Measurements from ENCODE around the gene TEPSIN.

TEPSIN gene

DNA sequence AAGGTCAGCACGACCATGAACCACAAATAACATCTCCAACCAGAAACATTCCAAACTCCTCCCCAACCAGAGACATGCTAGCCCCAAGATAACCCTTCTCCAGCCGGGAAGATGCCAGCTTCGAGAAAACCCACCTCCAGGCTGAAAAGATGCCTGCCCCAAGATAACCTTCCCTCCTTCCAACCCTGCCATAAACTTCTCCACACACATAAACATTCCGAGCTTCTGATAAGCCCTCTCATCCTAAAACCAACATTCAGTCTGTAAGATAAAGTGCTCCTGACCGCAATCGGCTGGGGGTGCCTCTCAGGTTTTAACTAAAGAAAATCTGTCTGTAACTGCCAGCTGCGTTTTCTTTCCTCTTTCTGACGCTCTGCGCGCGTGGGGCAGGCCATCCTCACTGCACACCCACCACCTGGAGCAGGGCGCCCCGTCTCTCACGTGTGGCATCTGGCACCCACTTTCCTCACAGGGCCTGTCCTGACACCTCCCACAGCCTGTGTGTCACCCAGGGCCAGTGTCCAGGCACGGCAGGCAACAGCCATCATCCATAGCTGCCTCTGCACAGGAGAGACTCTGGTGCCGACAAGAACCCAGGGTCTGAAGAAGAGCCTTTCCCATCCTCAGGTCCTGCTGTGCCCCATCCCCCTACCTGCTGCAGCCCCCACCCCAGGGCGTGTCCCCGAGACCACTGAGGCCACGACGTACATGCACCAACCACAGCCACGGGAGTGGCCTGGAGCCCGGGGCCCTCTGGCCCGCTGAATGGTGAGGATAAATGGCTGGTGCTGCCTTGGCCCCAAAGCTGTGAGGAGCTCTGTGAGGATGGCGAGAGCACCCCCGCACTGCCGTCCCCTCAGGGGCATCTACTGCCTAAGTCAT is 3.7 kb downstream of the TEPSIN start:
- TF ChIP-seq, protein P1, sequence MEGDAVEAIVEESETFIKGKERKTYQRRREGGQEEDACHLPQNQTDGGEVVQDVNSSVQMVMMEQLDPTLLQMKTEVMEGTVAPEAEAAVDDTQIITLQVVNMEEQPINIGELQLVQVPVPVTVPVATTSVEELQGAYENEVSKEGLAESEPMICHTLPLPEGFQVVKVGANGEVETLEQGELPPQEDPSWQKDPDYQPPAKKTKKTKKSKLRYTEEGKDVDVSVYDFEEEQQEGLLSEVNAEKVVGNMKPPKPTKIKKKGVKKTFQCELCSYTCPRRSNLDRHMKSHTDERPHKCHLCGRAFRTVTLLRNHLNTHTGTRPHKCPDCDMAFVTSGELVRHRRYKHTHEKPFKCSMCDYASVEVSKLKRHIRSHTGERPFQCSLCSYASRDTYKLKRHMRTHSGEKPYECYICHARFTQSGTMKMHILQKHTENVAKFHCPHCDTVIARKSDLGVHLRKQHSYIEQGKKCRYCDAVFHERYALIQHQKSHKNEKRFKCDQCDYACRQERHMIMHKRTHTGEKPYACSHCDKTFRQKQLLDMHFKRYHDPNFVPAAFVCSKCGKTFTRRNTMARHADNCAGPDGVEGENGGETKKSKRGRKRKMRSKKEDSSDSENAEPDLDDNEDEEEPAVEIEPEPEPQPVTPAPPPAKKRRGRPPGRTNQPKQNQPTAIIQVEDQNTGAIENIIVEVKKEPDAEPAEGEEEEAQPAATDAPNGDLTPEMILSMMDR (IDR thresholded peaks at IDR 0.05; ENCODE audit: insufficient read depth, low read length, poor library complexity, severe bottlenecking): no peak
- Histone ChIP-seq H3K36me3 (ENCODE audit: control insufficient read depth, insufficient read depth, low read length) (peaks cover 16% of the 10 kb centered on the region), H3K4me3 (replicated peaks; ENCODE audit: low read depth, low read length) (no peak overlapping the region), H3K27me3 (replicated peaks; ENCODE audit: control insufficient read depth, insufficient read depth, low read length) (no peaks in the 10 kb centered on the region)
- peak; percentile 3 for DNase-seq (ENCODE audit: extremely low read depth, insufficient read length)

DNA sequence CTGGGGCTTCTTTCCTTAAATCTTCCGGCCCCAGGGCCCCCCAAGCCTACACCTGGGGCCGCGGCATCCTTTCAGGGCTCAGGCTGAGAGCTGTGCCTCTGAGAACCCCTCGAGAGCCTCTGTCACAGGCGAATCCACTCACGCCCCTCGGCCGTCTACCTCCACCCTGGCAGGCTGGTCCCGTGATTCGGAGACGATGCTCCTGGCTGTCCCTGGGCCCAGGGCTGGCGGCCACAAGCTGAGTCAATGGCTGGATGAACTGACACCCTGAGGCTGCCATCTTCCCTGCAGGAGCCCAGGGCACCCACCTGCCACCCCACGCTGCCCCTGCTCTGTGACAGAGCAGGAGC is 4.4 kb downstream of the TEPSIN start:
- DNase-seq (ENCODE audit: extremely low read depth, insufficient read length): no peak
- H3K36me3 ChIP-seq (ENCODE audit: control insufficient read depth, insufficient read depth, low read length): peaks cover 21% of the 10 kb centered on the region
- no peak overlapping the region for H3K4me3 ChIP-seq (replicated peaks; ENCODE audit: low read depth, low read length)
- H3K27me3 ChIP-seq (replicated peaks; ENCODE audit: control insufficient read depth, insufficient read depth, low read length): no peaks in the 10 kb centered on the region
- TF ChIP-seq, protein P1 (IDR thresholded peaks at IDR 0.05; ENCODE audit: insufficient read depth, low read length, poor library complexity, severe bottlenecking): no peak

DNA sequence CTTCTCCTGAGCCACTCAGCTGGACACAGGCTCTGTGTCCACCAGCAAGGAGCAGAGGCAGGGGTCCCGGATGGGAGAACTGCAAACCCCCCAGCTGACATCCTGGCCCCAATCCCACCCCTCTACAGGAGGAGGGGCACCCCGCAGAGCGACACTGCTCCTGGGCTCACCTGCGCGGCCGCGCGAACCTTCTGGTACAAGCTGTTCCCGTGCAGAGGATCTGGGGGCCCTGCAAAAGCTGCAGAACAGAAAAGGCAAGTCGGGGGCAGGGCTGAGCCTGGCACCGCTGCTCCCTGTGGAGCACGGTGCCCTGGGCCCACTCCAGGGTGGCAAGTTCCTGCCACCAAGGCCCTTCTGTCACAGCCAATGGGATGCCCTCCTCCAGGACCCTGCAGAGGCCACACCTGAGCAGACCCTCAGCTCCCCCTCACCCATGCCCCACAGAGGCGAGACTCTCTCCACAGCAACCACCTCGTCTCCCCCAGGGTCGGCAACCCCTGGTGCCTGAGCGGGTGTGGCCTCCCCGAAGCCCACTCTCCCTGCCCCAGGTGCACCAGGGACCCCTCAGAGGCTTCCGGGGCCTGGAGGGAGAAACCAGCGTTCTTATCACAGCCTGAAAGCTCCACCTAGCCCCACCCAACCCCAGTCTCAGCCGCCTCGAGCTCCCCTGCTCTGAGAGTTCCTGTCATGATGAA is 4.9 kb downstream of the TEPSIN start:
- no peak for DNase-seq (ENCODE audit: extremely low read depth, insufficient read length)
- TF ChIP-seq, protein P1 (IDR thresholded peaks at IDR 0.05; ENCODE audit: insufficient read depth, low read length, poor library complexity, severe bottlenecking): no peak
- Histone ChIP-seq H3K27me3 (replicated peaks; ENCODE audit: control insufficient read depth, insufficient read depth, low read length) (no peaks in the 10 kb centered on the region), H3K36me3 (ENCODE audit: control insufficient read depth, insufficient read depth, low read length) (peaks cover 21% of the 10 kb centered on the region), H3K4me3 (replicated peaks; ENCODE audit: low read depth, low read length) (no peak overlapping the region)

DNA sequence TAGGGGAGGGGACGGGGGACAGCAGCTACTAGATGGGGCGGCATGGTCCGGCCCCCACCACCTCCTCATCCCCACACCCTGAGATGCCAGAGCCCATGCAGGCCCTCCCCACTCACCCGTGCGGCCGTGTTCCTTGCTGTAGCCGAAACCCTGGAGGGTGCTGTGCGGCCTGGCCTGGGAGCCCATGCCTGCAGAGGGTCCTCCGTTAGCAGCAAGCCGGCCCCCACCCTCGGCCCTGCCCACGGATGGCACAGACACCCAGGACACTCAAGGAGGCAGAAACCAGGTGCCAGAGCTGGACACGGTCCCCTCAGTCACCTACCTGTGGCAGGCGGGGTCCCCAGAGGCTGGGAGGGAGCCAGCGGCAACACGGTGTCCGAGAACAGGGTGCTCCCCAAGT is 5.5 kb downstream of the TEPSIN start:
- TF ChIP-seq, protein P1 (IDR thresholded peaks at IDR 0.05; ENCODE audit: insufficient read depth, low read length, poor library complexity, severe bottlenecking): no peak
- Histone ChIP-seq H3K36me3 (ENCODE audit: control insufficient read depth, insufficient read depth, low read length) (peaks cover 23% of the 10 kb centered on the region), H3K4me3 (replicated peaks; ENCODE audit: low read depth, low read length) (no peak overlapping the region), H3K27me3 (replicated peaks; ENCODE audit: control insufficient read depth, insufficient read depth, low read length) (no peaks in the 10 kb centered on the region)
- DNase-seq (ENCODE audit: extremely low read depth, insufficient read length): no peak

DNA sequence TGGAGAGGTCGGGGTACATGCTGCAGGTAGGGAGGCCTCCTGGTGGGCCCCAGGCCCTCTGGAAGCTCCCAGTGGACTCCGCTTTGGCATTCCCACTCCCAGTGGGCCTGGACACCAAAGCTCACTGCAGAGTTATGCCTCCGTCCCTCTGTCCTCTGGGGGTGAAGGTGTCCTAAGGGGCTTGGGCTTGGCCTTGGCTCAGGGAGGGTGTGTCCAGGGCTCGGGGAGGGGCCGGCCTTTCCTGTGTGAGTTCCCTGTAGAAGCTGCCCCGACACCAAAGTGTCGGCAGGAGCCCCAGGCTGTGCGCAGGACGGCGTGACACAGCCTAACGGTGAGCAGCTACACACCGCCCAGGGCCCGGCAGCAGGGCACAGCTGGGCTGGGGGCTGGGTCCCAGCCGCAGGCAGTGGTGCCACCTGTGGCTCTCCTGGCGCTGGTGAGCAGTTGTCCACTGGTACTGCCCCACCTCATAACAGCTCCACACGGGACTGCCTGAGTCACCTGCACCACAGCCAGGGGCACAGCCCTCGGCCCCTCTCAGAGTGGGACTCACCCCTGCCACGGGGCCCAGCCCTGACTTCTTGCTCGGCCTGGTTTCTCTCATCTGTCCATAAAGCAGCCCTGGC is 6.1 kb downstream of the TEPSIN start:
- TF ChIP-seq, protein P1 (IDR thresholded peaks at IDR 0.05; ENCODE audit: insufficient read depth, low read length, poor library complexity, severe bottlenecking): no peak
- peak; percentile 9 for DNase-seq (ENCODE audit: extremely low read depth, insufficient read length)
- H3K36me3 ChIP-seq (ENCODE audit: control insufficient read depth, insufficient read depth, low read length): peaks cover 23% of the 10 kb centered on the region
- H3K4me3 ChIP-seq (replicated peaks; ENCODE audit: low read depth, low read length): no peak overlapping the region
- H3K27me3 ChIP-seq (replicated peaks; ENCODE audit: control insufficient read depth, insufficient read depth, low read length): no peaks in the 10 kb centered on the region
